ENCODE measurements around the gene VAC14.

VAC14 gene

GRCh38 chr16:70795296-70795912 is 5.6 kb downstream of the VAC14 start:
- no peak for DNase-seq
- no peak overlapping the region for H3K27ac Mint-ChIP-seq
- no peaks in the 10 kb centered on the region for H3K27me3 Mint-ChIP-seq
- H3K4me1 Mint-ChIP-seq (ENCODE audit: low read depth): peaks cover 29% of the 10 kb centered on the region
- peaks cover 33% of the 10 kb centered on the region for H3K36me3 Mint-ChIP-seq (ENCODE audit: low read depth)
- no peaks in the 10 kb centered on the region for H3K9me3 Mint-ChIP-seq
- no peak overlapping the region for H3K4me3 Mint-ChIP-seq

GRCh38 chr16:70793851-70794502 is 7.0 kb downstream of the VAC14 start:
- no peak for DNase-seq
- H3K36me3 Mint-ChIP-seq (ENCODE audit: low read depth): peaks cover 38% of the 10 kb centered on the region
- H3K9me3 Mint-ChIP-seq: no peaks in the 10 kb centered on the region
- no peaks in the 10 kb centered on the region for H3K27me3 Mint-ChIP-seq
- H3K27ac Mint-ChIP-seq: no peak overlapping the region
- peaks cover 16% of the 10 kb centered on the region for H3K4me1 Mint-ChIP-seq (ENCODE audit: low read depth)
- H3K4me3 Mint-ChIP-seq: no peak overlapping the region

- H3K27me3 Mint-ChIP-seq: no peaks in the 10 kb centered on the region
- H3K4me1 Mint-ChIP-seq (ENCODE audit: low read depth): peaks cover 5% of the 10 kb centered on the region
- H3K4me3 Mint-ChIP-seq: no peak overlapping the region
- no peak overlapping the region for H3K27ac Mint-ChIP-seq
- H3K36me3 Mint-ChIP-seq (ENCODE audit: low read depth): peaks cover 47% of the 10 kb centered on the region
- H3K9me3 Mint-ChIP-seq: no peaks in the 10 kb centered on the region
- no peak for DNase-seq
Observed at GRCh38 chr16:70790815-70791214, 10.1 kb downstream of the VAC14 start.

GRCh38 chr16:70789595-70790447 is 11.1 kb downstream of the VAC14 start:
- Mint-ChIP-seq H3K27ac (no peak overlapping the region), H3K4me3 (no peak overlapping the region), H3K4me1 (ENCODE audit: low read depth) (peaks cover 5% of the 10 kb centered on the region), H3K36me3 (ENCODE audit: low read depth) (peaks cover 56% of the 10 kb centered on the region), H3K9me3 (no peaks in the 10 kb centered on the region), H3K27me3 (no peaks in the 10 kb centered on the region)
- no peak for DNase-seq

GRCh38 chr16:70788668-70789594 is 12.0 kb downstream of the VAC14 start:
- Mint-ChIP-seq H3K4me1 (ENCODE audit: low read depth) (peaks cover 5% of the 10 kb centered on the region), H3K27ac (no peak overlapping the region), H3K4me3 (no peak overlapping the region), H3K27me3 (no peaks in the 10 kb centered on the region), H3K36me3 (ENCODE audit: low read depth) (peaks cover 64% of the 10 kb centered on the region), H3K9me3 (no peaks in the 10 kb centered on the region)
- no peak for DNase-seq

- peaks cover 2% of the 10 kb centered on the region for H3K4me1 Mint-ChIP-seq (ENCODE audit: low read depth)
- H3K36me3 Mint-ChIP-seq (ENCODE audit: low read depth): peaks cover 91% of the 10 kb centered on the region
- no peak for DNase-seq
- H3K27ac Mint-ChIP-seq: peak overlapping the region; percentile 22
- H3K27me3 Mint-ChIP-seq: no peaks in the 10 kb centered on the region
- H3K4me3 Mint-ChIP-seq: no peak overlapping the region
- H3K9me3 Mint-ChIP-seq: no peaks in the 10 kb centered on the region
Observed at GRCh38 chr16:70786020-70786755, 14.8 kb downstream of the VAC14 start.

- no peaks in the 10 kb centered on the region for H3K9me3 Mint-ChIP-seq
- H3K27ac Mint-ChIP-seq: no peak overlapping the region
- H3K4me3 Mint-ChIP-seq: no peak overlapping the region
- no peaks in the 10 kb centered on the region for H3K27me3 Mint-ChIP-seq
- DNase-seq: no peak
- H3K4me1 Mint-ChIP-seq (ENCODE audit: low read depth): no peaks in the 10 kb centered on the region
- peaks cover 97% of the 10 kb centered on the region for H3K36me3 Mint-ChIP-seq (ENCODE audit: low read depth)
Observed at GRCh38 chr16:70784692-70785555, 16.0 kb downstream of the VAC14 start.

- Mint-ChIP-seq H3K27ac (no peak overlapping the region), H3K9me3 (no peaks in the 10 kb centered on the region), H3K27me3 (no peaks in the 10 kb centered on the region), H3K36me3 (ENCODE audit: low read depth) (peaks cover 100% of the 10 kb centered on the region), H3K4me1 (ENCODE audit: low read depth) (no peaks in the 10 kb centered on the region), H3K4me3 (no peak overlapping the region)
- no peak for DNase-seq
Observed at GRCh38 chr16:70782237-70782636, 18.7 kb downstream of the VAC14 start.

GRCh38 chr16:70781800-70782199 is 19.2 kb downstream of the VAC14 start:
- peaks cover 99% of the 10 kb centered on the region for H3K36me3 Mint-ChIP-seq (ENCODE audit: low read depth)
- H3K4me3 Mint-ChIP-seq: no peak overlapping the region

GRCh38 chr16:70780546-70780945 is 20.4 kb downstream of the VAC14 start:
- no peaks in the 10 kb centered on the region for H3K27me3 Mint-ChIP-seq
- no peaks in the 10 kb centered on the region for H3K9me3 Mint-ChIP-seq
- H3K36me3 Mint-ChIP-seq (ENCODE audit: low read depth): peaks cover 94% of the 10 kb centered on the region
- no peak overlapping the region for H3K4me3 Mint-ChIP-seq
- H3K4me1 Mint-ChIP-seq (ENCODE audit: low read depth): no peaks in the 10 kb centered on the region
- no peak overlapping the region for H3K27ac Mint-ChIP-seq
- DNase-seq: no peak

More at GRCh38 chr16:70781800-70782199, 19.2 kb downstream of the VAC14 start:
- no peak for DNase-seq
- no peak overlapping the region for H3K27ac Mint-ChIP-seq
- H3K27me3 Mint-ChIP-seq: no peaks in the 10 kb centered on the region
- no peaks in the 10 kb centered on the region for H3K4me1 Mint-ChIP-seq (ENCODE audit: low read depth)
- no peaks in the 10 kb centered on the region for H3K9me3 Mint-ChIP-seq

GRCh38 chr16:70779361-70779760 is 21.6 kb downstream of the VAC14 start:
- H3K9me3 Mint-ChIP-seq: no peaks in the 10 kb centered on the region
- H3K4me3 Mint-ChIP-seq: no peak overlapping the region
- H3K36me3 Mint-ChIP-seq (ENCODE audit: low read depth): peaks cover 90% of the 10 kb centered on the region
- DNase-seq: no peak
- no peak overlapping the region for H3K27ac Mint-ChIP-seq
- no peaks in the 10 kb centered on the region for H3K27me3 Mint-ChIP-seq
- no peaks in the 10 kb centered on the region for H3K4me1 Mint-ChIP-seq (ENCODE audit: low read depth)

GRCh38 chr16:70778901-70779309 is 22.1 kb downstream of the VAC14 start:
- H3K27me3 Mint-ChIP-seq: no peaks in the 10 kb centered on the region
- no peak overlapping the region for H3K4me3 Mint-ChIP-seq
- DNase-seq: no peak
- no peaks in the 10 kb centered on the region for H3K9me3 Mint-ChIP-seq
- no peaks in the 10 kb centered on the region for H3K4me1 Mint-ChIP-seq (ENCODE audit: low read depth)
- H3K36me3 Mint-ChIP-seq (ENCODE audit: low read depth): peaks cover 90% of the 10 kb centered on the region
- no peak overlapping the region for H3K27ac Mint-ChIP-seq

GRCh38 chr16:70777973-70778406 is 23.0 kb downstream of the VAC14 start:
- peaks cover 90% of the 10 kb centered on the region for H3K36me3 Mint-ChIP-seq (ENCODE audit: low read depth)
- H3K27ac Mint-ChIP-seq: no peak overlapping the region
- no peaks in the 10 kb centered on the region for H3K9me3 Mint-ChIP-seq
- no peaks in the 10 kb centered on the region for H3K27me3 Mint-ChIP-seq
- no peak overlapping the region for H3K4me3 Mint-ChIP-seq
- no peak for DNase-seq
- H3K4me1 Mint-ChIP-seq (ENCODE audit: low read depth): no peaks in the 10 kb centered on the region
